Aorta (tissue), 5 donors: ENCODE measurements around the gene KRTAP10-10. TPM values are rescaled to one million over a fixed set of nuclear protein-coding genes. Genes with fewer than 3 reads are reported as not detected.
"Not testable (repeated sequence)": the region's sequence is repeated elsewhere in the genome, so short reads cannot be mapped to it uniquely, and the experiment has no call there.

Experiments used
- ATAC-seq: fragments of 200-7000 bp; cut with Tn5 transposase; one replicate; pipeline ENCODE4 v1.9.1; 2022; ENCODE audit warnings: moderate library complexity; ENCODE audit not compliant: low FRiP score
- DNase-seq, 2 donors: peaks; one replicate each; pipeline ENCODE4 v3.0.0-alpha.2; 2020
- H3K27ac ChIP-seq, 2 donors: one replicate each; pipeline ENCODE4 v1.5.1; 2013; ENCODE audit warnings: low read length in 2 of 2, mild to moderate bottlenecking in 2 of 2, moderate library complexity in 2 of 2, control low read depth in 1 of 2, inconsistent platforms in 1 of 2, low read depth in 1 of 2
- H3K27me3 ChIP-seq, 2 donors: one replicate each; pipeline ENCODE4 v1.6.1; 2013; ENCODE audit warnings: control low read depth in 1 of 2, low read length in 1 of 2, mild to moderate bottlenecking in 1 of 2, moderate library complexity in 1 of 2; ENCODE audit not compliant: insufficient read depth in 2 of 2, control insufficient read depth in 1 of 2
- H3K36me3 ChIP-seq, 2 donors: one replicate each; pipeline ENCODE4 v1.6.1; 2013; ENCODE audit warnings: control low read depth in 1 of 2, low read length in 1 of 2, mild to moderate bottlenecking in 1 of 2; ENCODE audit not compliant: insufficient read depth in 2 of 2, control insufficient read depth in 1 of 2
- H3K4me1 ChIP-seq, 2 donors: one replicate each; pipeline ENCODE4 v1.6.1; 2013; ENCODE audit warnings: low read length in 2 of 2, control low read depth in 1 of 2, mild to moderate bottlenecking in 1 of 2, moderate library complexity in 1 of 2; ENCODE audit not compliant: insufficient read depth in 2 of 2, control insufficient read depth in 1 of 2
- H3K4me3 ChIP-seq, 2 donors: one replicate each; pipeline ENCODE4 v1.5.1; 2013; ENCODE audit warnings: low read length in 2 of 2, control low read depth in 1 of 2, mild to moderate bottlenecking in 1 of 2
- H3K9me3 ChIP-seq: one replicate; pipeline ENCODE4 v1.6.1; 2013; ENCODE audit warnings: mild to moderate bottlenecking, low read length; ENCODE audit not compliant: control insufficient read depth
- WGBS, 2 donors: extraction: QIAGEN DNeasy Blood & Tissue Kit; methylation state at CpG; one replicate each; pipeline ENCODE4 v1.1.7; 2013; 5-methylcytosine and 5-hydroxymethylcytosine counted together
- intact Hi-C, 2 donors: fragments of 100-400 bp; cut with DNase I; formaldehyde crosslinking; loops; one replicate each; pipeline versions ENCODE4 v1.14.2 to v1.15.0; 2022
- polyA plus RNA-seq, 2 donors: library from polyadenylated mRNA; stranded (reverse); fragments of 200-250 nt; gene quantifications; one replicate each; pipeline ENCODE4 v1.2.3, GENCODE V29; 2013
- total RNA-seq, 2 donors: library from RNA; stranded (reverse); fragmentation: NEBNext Ultra II Directional; extraction: Animal tissue kit (Norgen Biotek cat#: 25700); gene quantifications; one replicate each; pipeline ENCODE4 v1.2.1, GENCODE V29; 2021
- donor health status: healthy with polysubstance abuse.
- donor health status: Bipolar disorder and iron deficiency.
- donor health status: DM: no; HTN: no; CAD: no.
- donor health status: DM: no; HTN: no; CAD: no.
- donor health status: DM: yes; HTN: yes; CAD: no.

The KRTAP10-10 gene
- total and polyA plus RNA-seq, 4 donors: not detected

DNA sequence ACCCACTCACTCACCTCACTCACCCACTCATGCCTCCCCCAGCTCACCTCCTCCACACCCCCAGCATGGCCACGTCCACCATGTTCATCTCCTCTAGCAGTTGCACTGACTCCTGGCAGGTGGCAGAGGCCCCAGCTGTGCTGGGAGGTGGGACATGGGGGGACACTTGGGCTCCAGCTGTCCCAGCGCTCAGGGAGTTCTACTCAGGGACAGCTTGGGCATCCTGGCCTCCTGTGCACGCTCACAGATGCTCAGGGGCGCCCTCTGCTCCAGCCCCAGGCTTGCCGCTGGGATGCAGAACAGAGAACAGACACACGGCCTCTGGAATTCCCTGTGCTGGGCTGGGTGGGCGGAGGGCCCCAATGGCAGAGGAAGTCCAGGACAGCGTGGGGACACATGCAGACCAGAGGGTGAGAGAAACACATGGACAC, 20.1 kb upstream of the KRTAP10-10 start:
- Histone ChIP-seq H3K4me1 (no peaks in the 10 kb centered on the region), H3K36me3 (no peaks in the 10 kb centered on the region), H3K27me3 (no peaks in the 10 kb centered on the region), H3K4me3 (no peak overlapping the region), H3K9me3 (no peaks in the 10 kb centered on the region), H3K27ac (no peak overlapping the region)
- intact Hi-C loops: no loop called here
- ATAC-seq: no peak
- WGBS, 2 donors: 68 to 70% methylated on average over 8 of the region's 8 CpGs
- DNase-seq: no peak

DNA sequence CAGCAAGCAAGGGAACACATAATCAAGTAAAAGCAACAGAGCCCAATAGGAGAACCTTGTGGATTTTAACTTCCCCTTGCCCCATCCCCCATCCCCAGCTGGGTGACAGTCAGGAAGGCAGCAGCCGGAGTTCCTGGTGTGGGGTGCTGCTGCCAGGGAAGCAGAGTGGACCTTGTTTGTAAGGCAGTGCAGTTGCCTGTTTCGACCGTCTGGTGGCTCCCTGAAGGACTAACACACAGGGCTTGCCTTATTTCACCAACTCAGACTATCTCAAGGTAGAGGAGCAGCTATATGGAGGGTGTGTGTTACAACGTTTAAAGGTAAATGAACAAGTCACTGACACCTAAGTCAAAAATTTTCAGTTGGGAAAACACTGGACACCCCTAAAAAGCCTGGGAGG, 18.7 kb upstream of the KRTAP10-10 start:
- Histone ChIP-seq H3K27ac (no peak overlapping the region), H3K36me3 (no peaks in the 10 kb centered on the region), H3K9me3 (peaks cover 3% of the 10 kb centered on the region), H3K27me3 (no peaks in the 10 kb centered on the region), H3K4me1 (no peaks in the 10 kb centered on the region), H3K4me3 (no peak overlapping the region)
- no peak for ATAC-seq
- intact Hi-C loops: no loop called here
- WGBS, 2 donors: 37 to 40% methylated on average over 4 of the region's 4 CpGs
- peak in 1 of 2 donors; percentile 83 for DNase-seq

DNA sequence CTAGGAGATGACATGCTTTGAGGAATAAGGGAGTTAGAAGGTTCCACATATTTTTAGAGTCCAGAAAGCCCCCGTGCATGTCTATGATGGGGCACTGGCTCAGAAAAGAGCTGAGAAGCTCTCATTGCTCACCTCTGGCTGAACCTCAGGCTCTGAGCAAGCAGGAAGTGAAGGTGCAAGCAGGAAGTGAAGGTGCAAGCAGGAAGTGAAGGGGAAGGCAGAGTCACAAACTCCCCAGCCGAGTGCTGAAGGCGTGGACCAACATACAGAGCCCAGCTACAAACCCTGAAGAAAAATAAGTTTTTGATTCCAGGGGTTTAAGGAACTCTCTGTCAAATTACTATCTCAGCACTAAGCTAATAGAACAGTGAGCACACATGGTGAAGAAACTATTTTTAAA, 18.2 kb upstream of the KRTAP10-10 start:
- Histone ChIP-seq H3K36me3 (no peaks in the 10 kb centered on the region), H3K9me3 (peaks cover 3% of the 10 kb centered on the region), H3K4me3 (no peak overlapping the region), H3K27ac (no peak overlapping the region), H3K27me3 (no peaks in the 10 kb centered on the region), H3K4me1 (no peaks in the 10 kb centered on the region)
- DNase-seq (no peak), ATAC-seq (no peak)
- intact Hi-C loops: no loop called here
- 77 to 83% methylated on average over 3 of the region's 3 CpGs for WGBS, 2 donors

GRCh38 chr21:44619886-44620285, 17.3 kb upstream of the KRTAP10-10 start:
- intact Hi-C loops: no loop called here
- H3K27me3 ChIP-seq: no peaks in the 10 kb centered on the region
- H3K4me3 ChIP-seq: no peak overlapping the region
- H3K36me3 ChIP-seq: no peaks in the 10 kb centered on the region
- DNase-seq: no peak
- no peak overlapping the region for H3K27ac ChIP-seq
- no peaks in the 10 kb centered on the region for H3K4me1 ChIP-seq
- ATAC-seq: no peak
- peaks cover 3% of the 10 kb centered on the region for H3K9me3 ChIP-seq
- WGBS, 2 donors: 86 to 90% methylated on average over 6 of the region's 6 CpGs

GRCh38 chr21:44623575-44623974, 13.6 kb upstream of the KRTAP10-10 start:
- no peaks in the 10 kb centered on the region for H3K27me3 ChIP-seq
- intact Hi-C loops: no loop called here
- DNase-seq (no peak), ATAC-seq (no peak)
- peaks cover 3% of the 10 kb centered on the region for H3K9me3 ChIP-seq
- no peak overlapping the region for H3K4me3 ChIP-seq
- H3K4me1 ChIP-seq: no peaks in the 10 kb centered on the region
- H3K27ac ChIP-seq: no peak overlapping the region
- H3K36me3 ChIP-seq: no peaks in the 10 kb centered on the region

DNA sequence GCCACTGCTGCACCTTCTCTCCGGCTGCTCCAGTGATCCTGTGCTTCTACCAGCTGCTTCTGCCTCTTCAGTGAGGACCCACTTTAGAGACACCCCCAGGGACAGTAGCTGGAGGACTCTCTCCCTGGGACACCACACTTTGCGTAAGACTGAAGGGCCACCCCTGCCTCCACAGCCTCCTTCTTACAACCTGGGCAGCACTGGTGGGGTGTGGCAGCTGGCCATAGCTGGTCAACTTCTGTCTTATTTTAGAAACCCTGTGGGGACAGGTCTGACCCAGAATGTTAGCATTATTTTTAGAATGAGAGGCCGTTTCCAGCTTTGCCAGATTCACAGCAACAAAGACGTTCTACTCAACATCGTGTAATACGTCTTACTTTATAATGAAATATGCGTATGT, 11.4 kb upstream of the KRTAP10-10 start:
- Histone ChIP-seq H3K9me3 (peaks cover 3% of the 10 kb centered on the region), H3K4me1 (no peaks in the 10 kb centered on the region), H3K27me3 (no peaks in the 10 kb centered on the region), H3K36me3 (no peaks in the 10 kb centered on the region), H3K27ac (no peak overlapping the region), H3K4me3 (no peak overlapping the region)
- 58 to 65% methylated on average over 7 of the region's 7 CpGs for WGBS, 2 donors
- intact Hi-C loops: no loop called here
- ATAC-seq (no peak), DNase-seq (no peak)

DNA sequence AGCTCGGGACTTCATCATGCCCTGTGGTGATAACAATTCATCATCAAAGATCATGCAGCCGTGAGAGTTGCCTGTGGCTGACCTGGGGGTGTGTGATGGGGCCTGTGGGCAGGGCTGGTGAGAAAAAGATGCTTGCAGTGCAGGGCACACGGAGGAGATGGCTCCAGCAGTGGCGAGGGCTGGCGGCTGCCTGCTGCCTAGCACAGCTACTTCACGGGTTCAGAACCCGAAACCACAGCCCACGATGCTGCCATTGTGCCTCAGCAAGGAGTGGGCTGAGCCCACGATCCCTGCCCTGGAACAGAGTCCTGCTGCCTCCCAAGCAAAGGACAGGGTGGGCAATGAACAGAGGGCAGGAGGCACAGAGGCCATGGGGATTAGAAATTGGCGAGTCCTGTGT, 10.9 kb upstream of the KRTAP10-10 start:
- DNase-seq (no peak), ATAC-seq (no peak)
- WGBS, 2 donors: 79 to 85% methylated on average over 10 of the region's 10 CpGs
- H3K4me3 ChIP-seq: no peak overlapping the region
- intact Hi-C loops: no loop called here
- no peaks in the 10 kb centered on the region for H3K36me3 ChIP-seq
- peaks cover 3% of the 10 kb centered on the region for H3K9me3 ChIP-seq
- no peak overlapping the region for H3K27ac ChIP-seq
- H3K27me3 ChIP-seq: no peaks in the 10 kb centered on the region
- no peaks in the 10 kb centered on the region for H3K4me1 ChIP-seq

DNA sequence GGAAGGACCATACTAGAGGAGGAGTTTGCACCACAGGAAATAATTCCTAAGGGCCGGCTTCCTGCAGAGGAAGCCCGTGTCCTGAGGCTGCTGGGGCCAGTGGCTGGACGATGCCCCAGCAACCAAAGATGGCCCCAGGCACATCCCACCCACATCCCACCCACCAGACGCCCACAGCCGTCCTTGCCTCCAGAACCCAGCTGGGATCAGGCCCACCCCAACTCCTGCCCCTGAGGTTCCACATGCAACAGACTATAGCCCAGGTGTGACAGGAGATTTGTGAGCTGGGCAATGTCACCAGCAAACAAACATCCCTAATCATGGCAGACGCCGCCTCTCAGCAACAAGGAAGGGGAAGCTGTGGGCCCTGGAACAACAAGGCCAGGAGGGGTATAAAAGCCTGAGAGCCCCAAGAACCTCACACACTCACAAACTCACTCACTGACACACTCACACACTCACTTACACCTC, 10.4 kb upstream of the KRTAP10-10 start, which contains the start of gene KRTAP10-9:
Gene KRTAP10-9, plus strand, starts transcription at position 421 of the 471 bp plus-strand sequence. CDS start 79 bp downstream, outside the sequence.
- intact Hi-C loops: no loop called here
- ATAC-seq: no peak
- no peak for DNase-seq
- Histone ChIP-seq H3K4me1 (no peaks in the 10 kb centered on the region), H3K27me3 (no peaks in the 10 kb centered on the region), H3K9me3 (peaks cover 3% of the 10 kb centered on the region), H3K4me3 (no peak within 1 kb of the TSS), H3K27ac (no peak within 1 kb of the TSS), H3K36me3 (no peaks in the 10 kb centered on the region)
- WGBS, 2 donors: 69 to 79% methylated on average over 7 of the region's 7 CpGs

GRCh38 chr21:44627181-44627822, 9.9 kb upstream of the KRTAP10-10 start:
- H3K27ac ChIP-seq, H3K27me3 ChIP-seq, H3K9me3 ChIP-seq, H3K4me1 ChIP-seq, ATAC-seq, H3K36me3 ChIP-seq, DNase-seq, intact Hi-C loops, H3K4me3 ChIP-seq: not testable (repeated sequence)
- 67 to 83% methylated on average over 12 to 20 of the region's 20 CpGs for WGBS, 2 donors
